ENCODE results near the gene LAIR2. TPM values are rescaled to one million over a fixed set of nuclear protein-coding genes. Genes with fewer than 3 reads are reported as not detected.

Gene LAIR2
- total and polyA plus RNA-seq, 10 of the 15 experiments (the other 5 are each of a cell fraction or from before 2014, with no cell fraction given), result not detected

GRCh38 chr19:54464630-54465425 is 37.8 kb upstream of the LAIR2 start (continued):
- TF ChIP-seq RELB (IDR thresholded peaks at IDR 0.05; ENCODE audit: low read depth) (peak; percentile 93), MTA2 (IDR thresholded peaks at IDR 0.05; ENCODE audit: low read depth) (no peak), MAX (IDR thresholded peaks at IDR 0.05; ENCODE audit: low read depth, low read length) (peak; percentile 32), IRF5 (IDR thresholded peaks at IDR 0.05; ENCODE audit: borderline replicate concordance) (no peak), IRF4 (IDR thresholded peaks at IDR 0.05; ENCODE audit: low read depth, low read length) (no peak), TARDBP (IDR thresholded peaks at IDR 0.05; ENCODE audit: borderline replicate concordance) (no peak; the same call in 1 of the 2 replicates), NR2C1 (IDR thresholded peaks at IDR 0.05) (no peak), MYB (IDR thresholded peaks at IDR 0.05; ENCODE audit: borderline replicate concordance, low read depth, low read length) (no peak), BCL3 (IDR thresholded peaks at IDR 0.05; ENCODE audit: borderline replicate concordance, insufficient read depth, low read depth, low read length, poor library complexity, severe bottlenecking) (no peak), TAF1 (IDR thresholded peaks at IDR 0.05; ENCODE audit: borderline replicate concordance, low read depth, low read length) (0 out of 2 replicates have a peak, but pooled peaks have one; percentile 31), KAT2A (conservative IDR thresholded peaks at IDR 0.05; ENCODE audit: control insufficient read depth, low read depth, low read length) (no peak), NFXL1 (IDR thresholded peaks at IDR 0.05; ENCODE audit: borderline replicate concordance) (no peak), TCF7 (IDR thresholded peaks at IDR 0.05; ENCODE audit: borderline replicate concordance) (no peak), CEBPB (IDR thresholded peaks at IDR 0.05; ENCODE audit: borderline replicate concordance in 1 of 2, low read depth in 2 of 2, low read length in 2 of 2) (no peak), RELA (IDR thresholded peaks at IDR 0.05; ENCODE audit: borderline replicate concordance, partially characterized antibody) (no peak), CBFB (IDR thresholded peaks at IDR 0.05; ENCODE audit: low read depth) (no peak), SMAD5 (IDR thresholded peaks at IDR 0.05; ENCODE audit: low read depth) (no peak), RAD21 (IDR thresholded peaks at IDR 0.05; ENCODE audit: insufficient read depth, low read depth, low read length) (no peak), RUNX3 (IDR thresholded peaks at IDR 0.05; ENCODE audit: low read length) (0 out of 2 replicates have a peak, but pooled peaks have one; percentile 7), ESRRA (IDR thresholded peaks at IDR 0.05; ENCODE audit: low read length) (no peak), ZZZ3 (IDR thresholded peaks at IDR 0.05; ENCODE audit: control insufficient read depth, insufficient read length, low read depth) (no peak), NR2F1 (conservative IDR thresholded peaks at IDR 0.05) (peak; percentile 54; the same call in 1 of the 2 replicates), ATF7 (IDR thresholded peaks at IDR 0.05; ENCODE audit: low read depth) (peak; percentile 69), CHD1 (IDR thresholded peaks at IDR 0.05; ENCODE audit: low read depth, low read length) (no peak), KLF5 (IDR thresholded peaks at IDR 0.05; ENCODE audit: partially characterized antibody) (peak; percentile 45), TCF3 (IDR thresholded peaks at IDR 0.05; ENCODE audit: borderline replicate concordance, insufficient read depth, low read depth, low read length) (no peak), HDAC6 (IDR thresholded peaks at IDR 0.05; ENCODE audit: unreplicated experiment) (no peak), BMI1 (IDR thresholded peaks at IDR 0.05; ENCODE audit: borderline replicate concordance) (no peak), ZSCAN29 (IDR thresholded peaks at IDR 0.05) (no peak)
